Measurements from ENCODE around the gene FOXN3.

FOXN3 gene

DNA sequence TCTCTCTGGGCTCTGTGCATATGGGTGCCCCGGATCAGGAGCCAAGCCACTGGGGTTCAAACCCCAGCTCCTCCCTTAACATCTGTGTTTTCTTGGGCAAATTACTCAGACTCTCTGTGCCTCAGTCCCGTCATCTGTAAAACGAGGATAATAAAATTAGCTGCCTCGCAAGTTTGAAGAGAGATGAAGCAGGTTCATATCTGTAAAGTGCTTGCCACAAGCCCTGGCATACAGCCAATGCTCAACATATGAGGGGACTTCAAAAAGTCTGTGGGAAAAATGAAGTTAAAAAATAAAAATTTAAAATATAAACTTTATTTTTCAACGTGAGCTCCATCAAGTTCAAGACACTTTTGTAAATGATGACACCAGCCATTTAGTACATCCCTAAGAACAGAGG, 276.7 kb downstream of the FOXN3 start:
- TF ChIP-seq, protein P1, sequence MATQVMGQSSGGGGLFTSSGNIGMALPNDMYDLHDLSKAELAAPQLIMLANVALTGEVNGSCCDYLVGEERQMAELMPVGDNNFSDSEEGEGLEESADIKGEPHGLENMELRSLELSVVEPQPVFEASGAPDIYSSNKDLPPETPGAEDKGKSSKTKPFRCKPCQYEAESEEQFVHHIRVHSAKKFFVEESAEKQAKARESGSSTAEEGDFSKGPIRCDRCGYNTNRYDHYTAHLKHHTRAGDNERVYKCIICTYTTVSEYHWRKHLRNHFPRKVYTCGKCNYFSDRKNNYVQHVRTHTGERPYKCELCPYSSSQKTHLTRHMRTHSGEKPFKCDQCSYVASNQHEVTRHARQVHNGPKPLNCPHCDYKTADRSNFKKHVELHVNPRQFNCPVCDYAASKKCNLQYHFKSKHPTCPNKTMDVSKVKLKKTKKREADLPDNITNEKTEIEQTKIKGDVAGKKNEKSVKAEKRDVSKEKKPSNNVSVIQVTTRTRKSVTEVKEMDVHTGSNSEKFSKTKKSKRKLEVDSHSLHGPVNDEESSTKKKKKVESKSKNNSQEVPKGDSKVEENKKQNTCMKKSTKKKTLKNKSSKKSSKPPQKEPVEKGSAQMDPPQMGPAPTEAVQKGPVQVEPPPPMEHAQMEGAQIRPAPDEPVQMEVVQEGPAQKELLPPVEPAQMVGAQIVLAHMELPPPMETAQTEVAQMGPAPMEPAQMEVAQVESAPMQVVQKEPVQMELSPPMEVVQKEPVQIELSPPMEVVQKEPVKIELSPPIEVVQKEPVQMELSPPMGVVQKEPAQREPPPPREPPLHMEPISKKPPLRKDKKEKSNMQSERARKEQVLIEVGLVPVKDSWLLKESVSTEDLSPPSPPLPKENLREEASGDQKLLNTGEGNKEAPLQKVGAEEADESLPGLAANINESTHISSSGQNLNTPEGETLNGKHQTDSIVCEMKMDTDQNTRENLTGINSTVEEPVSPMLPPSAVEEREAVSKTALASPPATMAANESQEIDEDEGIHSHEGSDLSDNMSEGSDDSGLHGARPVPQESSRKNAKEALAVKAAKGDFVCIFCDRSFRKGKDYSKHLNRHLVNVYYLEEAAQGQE (IDR thresholded peaks at IDR 0.05; ENCODE audit: insufficient replicate concordance, low read depth), result no peak
- Histone ChIP-seq H3K4me3 (replicated peaks; ENCODE audit: insufficient read depth, low read length) (no peak overlapping the region), H3K27me3 (ENCODE audit: insufficient read depth, poor library complexity, severe bottlenecking) (no peaks in the 10 kb centered on the region), H3K27ac (replicated peaks) (no peak overlapping the region)
- no peak for DNase-seq (ENCODE audit: low read depth in 1 of 2, low spot score in 1 of 2)

DNA sequence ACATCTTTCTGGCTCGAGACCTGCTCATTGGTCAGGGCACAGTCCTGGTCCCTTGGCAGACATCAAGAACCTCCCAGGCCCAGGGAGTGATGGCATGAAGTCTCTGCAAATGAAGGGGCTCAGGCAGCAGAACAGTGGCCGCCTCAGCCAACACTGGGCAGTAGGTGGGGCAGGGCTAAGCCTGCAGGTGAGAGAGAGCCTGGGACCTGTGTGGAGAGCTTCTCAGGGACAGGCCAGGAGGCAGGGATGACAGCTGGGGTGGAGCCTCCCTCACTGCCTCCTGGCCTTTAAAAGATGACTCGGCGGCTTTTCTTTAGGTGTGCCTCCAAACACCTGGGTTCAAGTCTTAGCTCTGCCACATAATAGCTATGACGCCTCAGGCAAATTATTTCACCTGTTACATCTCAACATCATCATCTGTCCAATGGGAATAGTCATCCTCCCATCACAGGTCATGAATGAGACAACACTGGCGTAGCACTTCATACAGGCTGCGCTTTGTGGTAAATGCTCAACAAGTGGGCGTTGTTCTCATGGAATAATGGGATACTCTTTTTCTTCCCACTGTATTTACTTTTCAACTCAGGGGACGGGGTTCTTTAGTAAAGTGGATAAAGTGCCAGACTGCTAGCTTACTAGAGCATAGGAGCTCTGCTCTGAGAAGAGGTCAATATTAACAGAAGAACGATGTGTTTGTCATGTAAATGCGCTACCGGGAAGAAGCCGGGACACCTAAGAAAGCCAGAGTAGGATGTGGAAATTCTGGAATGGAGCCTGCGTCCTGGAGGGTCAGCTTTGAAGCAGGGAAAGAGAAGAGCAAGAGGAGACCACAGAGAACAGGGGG, 277.4 kb downstream of the FOXN3 start:
- H3K27me3 ChIP-seq (ENCODE audit: insufficient read depth, poor library complexity, severe bottlenecking), result no peaks in the 10 kb centered on the region
- TF ChIP-seq GABPA (IDR thresholded peaks at IDR 0.05; ENCODE audit: low read depth) (no peak), POLR2AphosphoS5 (IDR thresholded peaks at IDR 0.05; ENCODE audit: low read depth) (no peak)
- TF ChIP-seq, protein P2, sequence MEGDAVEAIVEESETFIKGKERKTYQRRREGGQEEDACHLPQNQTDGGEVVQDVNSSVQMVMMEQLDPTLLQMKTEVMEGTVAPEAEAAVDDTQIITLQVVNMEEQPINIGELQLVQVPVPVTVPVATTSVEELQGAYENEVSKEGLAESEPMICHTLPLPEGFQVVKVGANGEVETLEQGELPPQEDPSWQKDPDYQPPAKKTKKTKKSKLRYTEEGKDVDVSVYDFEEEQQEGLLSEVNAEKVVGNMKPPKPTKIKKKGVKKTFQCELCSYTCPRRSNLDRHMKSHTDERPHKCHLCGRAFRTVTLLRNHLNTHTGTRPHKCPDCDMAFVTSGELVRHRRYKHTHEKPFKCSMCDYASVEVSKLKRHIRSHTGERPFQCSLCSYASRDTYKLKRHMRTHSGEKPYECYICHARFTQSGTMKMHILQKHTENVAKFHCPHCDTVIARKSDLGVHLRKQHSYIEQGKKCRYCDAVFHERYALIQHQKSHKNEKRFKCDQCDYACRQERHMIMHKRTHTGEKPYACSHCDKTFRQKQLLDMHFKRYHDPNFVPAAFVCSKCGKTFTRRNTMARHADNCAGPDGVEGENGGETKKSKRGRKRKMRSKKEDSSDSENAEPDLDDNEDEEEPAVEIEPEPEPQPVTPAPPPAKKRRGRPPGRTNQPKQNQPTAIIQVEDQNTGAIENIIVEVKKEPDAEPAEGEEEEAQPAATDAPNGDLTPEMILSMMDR (IDR thresholded peaks at IDR 0.05; ENCODE audit: insufficient read depth, low read length), result no peak
- TF ChIP-seq, protein P1 (IDR thresholded peaks at IDR 0.05; ENCODE audit: insufficient replicate concordance, low read depth), result no peak
- H3K4me3 ChIP-seq (replicated peaks; ENCODE audit: insufficient read depth, low read length), result no peak overlapping the region
- no peak for DNase-seq (ENCODE audit: low read depth in 1 of 2, low spot score in 1 of 2)
- H3K27ac ChIP-seq (replicated peaks), result no peak overlapping the region

DNA sequence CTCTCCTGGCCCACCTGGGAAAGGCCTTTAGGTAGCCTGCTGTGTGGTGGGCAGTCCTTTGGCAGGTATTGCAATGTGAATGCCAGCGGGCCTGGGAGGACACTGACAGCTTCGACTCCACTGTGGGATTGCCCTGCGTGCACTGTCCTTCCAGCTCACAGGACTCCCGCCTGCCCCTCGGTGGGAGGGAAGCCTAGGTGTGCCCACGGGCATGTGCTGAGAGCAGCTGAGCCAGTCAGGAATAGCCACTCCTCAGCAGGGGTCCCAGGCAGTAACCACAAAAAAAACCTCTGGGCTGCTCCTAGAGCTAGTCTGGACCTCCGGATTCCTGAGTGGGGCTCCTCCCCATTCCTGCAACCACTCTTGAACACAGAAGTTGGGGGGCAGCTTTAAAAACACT, 278.2 kb downstream of the FOXN3 start:
- no peak overlapping the region for H3K4me3 ChIP-seq (replicated peaks; ENCODE audit: insufficient read depth, low read length)
- TF ChIP-seq SPI1 (IDR thresholded peaks at IDR 0.05; ENCODE audit: borderline replicate concordance, low read depth) (no peak), GABPA (IDR thresholded peaks at IDR 0.05; ENCODE audit: low read depth) (no peak), POLR2AphosphoS5 (IDR thresholded peaks at IDR 0.05; ENCODE audit: low read depth) (no peak)
- TF ChIP-seq, protein P2 (IDR thresholded peaks at IDR 0.05; ENCODE audit: insufficient read depth, low read length), result no peak
- TF ChIP-seq, protein P1 (IDR thresholded peaks at IDR 0.05; ENCODE audit: insufficient replicate concordance, low read depth), result no peak
- no peak for DNase-seq (ENCODE audit: low read depth in 1 of 2, low spot score in 1 of 2)
- no peak overlapping the region for H3K27ac ChIP-seq (replicated peaks)
- H3K27me3 ChIP-seq (ENCODE audit: insufficient read depth, poor library complexity, severe bottlenecking), result no peaks in the 10 kb centered on the region

All from HL-60 (cell line).